ENCODE results near the gene AKAP1.

DNA sequence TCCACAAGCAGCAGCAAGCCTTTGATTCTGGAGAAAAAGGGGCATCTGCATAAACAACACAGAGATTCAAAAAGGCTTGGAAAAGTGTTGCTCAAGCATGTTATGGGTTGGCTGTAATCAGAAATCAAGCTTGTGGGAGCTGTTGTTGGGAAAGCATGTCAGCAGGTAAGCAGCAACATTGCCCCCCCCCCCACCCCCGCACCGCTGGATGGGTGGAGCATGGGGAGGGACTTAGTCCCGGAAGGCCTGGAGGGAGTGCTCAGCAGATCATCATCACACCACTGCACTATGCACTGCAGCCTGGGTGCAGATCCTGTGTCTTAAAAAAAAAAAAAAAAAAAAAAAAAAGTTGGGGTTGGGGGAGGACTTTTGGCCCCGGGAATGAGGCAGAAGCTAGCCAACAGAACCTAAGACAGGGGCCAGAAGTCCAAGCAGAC is 16.8 kb upstream of the AKAP1 start:
- TF ChIP-seq EZH2phosphoT487 (IDR thresholded peaks at IDR 0.05; ENCODE audit: insufficient read depth, low read depth) = no peak
- TF ChIP-seq EZH2 (IDR thresholded peaks at IDR 0.05; ENCODE audit: insufficient read depth, poor library complexity, severe bottlenecking) = no peak
